C4-2B (cell line): ENCODE measurements around the gene NUDT1.

Experiments used
- ZFX ChIP-seq: fragments of 450-650 bp; IDR thresholded peaks from 2 replicates; pipeline ENCODE4 v1.6.1; 2017
- TF ChIP-seq, protein P1 (sequence below): fragments of 450-650 bp; conservative IDR thresholded peaks from 2 replicates; pipeline ENCODE4 v1.5.1; 2017; ENCODE audit warnings: mild to moderate bottlenecking

DNA sequence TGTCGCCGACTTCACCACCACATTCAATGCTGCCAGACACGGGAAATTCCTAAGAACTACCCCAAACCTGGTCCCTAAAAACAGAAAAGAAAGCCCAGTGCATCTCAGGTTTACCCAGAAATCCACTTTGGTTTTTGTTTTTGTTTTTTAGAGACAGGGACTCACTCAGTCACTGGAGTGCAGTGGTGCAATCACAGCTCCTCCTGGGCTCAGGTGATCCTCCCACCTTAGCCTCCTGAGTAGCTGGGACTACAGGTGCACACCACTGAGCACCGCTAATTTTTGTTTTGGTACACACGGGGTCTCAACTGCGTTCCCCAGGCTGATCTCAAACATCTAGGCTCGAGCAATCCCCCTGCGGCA is 32.1 kb upstream of the NUDT1 start:
- TF ChIP-seq, protein P1, sequence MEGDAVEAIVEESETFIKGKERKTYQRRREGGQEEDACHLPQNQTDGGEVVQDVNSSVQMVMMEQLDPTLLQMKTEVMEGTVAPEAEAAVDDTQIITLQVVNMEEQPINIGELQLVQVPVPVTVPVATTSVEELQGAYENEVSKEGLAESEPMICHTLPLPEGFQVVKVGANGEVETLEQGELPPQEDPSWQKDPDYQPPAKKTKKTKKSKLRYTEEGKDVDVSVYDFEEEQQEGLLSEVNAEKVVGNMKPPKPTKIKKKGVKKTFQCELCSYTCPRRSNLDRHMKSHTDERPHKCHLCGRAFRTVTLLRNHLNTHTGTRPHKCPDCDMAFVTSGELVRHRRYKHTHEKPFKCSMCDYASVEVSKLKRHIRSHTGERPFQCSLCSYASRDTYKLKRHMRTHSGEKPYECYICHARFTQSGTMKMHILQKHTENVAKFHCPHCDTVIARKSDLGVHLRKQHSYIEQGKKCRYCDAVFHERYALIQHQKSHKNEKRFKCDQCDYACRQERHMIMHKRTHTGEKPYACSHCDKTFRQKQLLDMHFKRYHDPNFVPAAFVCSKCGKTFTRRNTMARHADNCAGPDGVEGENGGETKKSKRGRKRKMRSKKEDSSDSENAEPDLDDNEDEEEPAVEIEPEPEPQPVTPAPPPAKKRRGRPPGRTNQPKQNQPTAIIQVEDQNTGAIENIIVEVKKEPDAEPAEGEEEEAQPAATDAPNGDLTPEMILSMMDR = no peak
- no peak for TF ChIP-seq ZFX
